ENCODE measurements around the gene TLR6.

The TLR6 gene

GRCh38 chr4:38795087-38795486 is 61.5 kb downstream of the TLR6 start:
- no peak for DNase-seq (ENCODE audit: low spot score)
- in situ Hi-C loops (cut with MboI; ENCODE audit: low pct_unique_long_range_greater_than_20kb, low sequenced_read_pairs, unreplicated experiment), result no loop called here
- TF ChIP-seq, protein P1, sequence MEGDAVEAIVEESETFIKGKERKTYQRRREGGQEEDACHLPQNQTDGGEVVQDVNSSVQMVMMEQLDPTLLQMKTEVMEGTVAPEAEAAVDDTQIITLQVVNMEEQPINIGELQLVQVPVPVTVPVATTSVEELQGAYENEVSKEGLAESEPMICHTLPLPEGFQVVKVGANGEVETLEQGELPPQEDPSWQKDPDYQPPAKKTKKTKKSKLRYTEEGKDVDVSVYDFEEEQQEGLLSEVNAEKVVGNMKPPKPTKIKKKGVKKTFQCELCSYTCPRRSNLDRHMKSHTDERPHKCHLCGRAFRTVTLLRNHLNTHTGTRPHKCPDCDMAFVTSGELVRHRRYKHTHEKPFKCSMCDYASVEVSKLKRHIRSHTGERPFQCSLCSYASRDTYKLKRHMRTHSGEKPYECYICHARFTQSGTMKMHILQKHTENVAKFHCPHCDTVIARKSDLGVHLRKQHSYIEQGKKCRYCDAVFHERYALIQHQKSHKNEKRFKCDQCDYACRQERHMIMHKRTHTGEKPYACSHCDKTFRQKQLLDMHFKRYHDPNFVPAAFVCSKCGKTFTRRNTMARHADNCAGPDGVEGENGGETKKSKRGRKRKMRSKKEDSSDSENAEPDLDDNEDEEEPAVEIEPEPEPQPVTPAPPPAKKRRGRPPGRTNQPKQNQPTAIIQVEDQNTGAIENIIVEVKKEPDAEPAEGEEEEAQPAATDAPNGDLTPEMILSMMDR (IDR thresholded peaks at IDR 0.05; ENCODE audit: extremely low read depth, insufficient read depth, missing control alignments), result no peak

DNA sequence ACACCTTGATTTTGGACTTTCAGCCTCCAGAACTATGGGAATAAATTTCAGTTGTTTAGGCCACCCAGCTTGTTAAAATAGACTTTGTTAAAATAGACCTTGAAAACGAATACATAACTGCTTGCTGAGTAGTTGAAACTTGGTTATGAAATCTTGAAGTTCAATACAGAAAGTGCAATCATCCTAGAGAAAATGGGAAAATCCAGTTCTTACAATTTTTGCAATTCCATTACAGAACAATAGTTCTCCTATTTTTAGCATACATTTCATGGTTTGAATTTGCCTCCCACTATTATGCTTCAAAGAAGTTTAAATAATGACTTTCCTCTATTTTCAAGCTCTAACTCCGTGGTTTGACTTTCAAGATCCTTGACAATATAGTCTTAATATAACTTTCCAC is 62.6 kb downstream of the TLR6 start:
- in situ Hi-C loops (cut with MboI; ENCODE audit: low pct_unique_long_range_greater_than_20kb, low sequenced_read_pairs, unreplicated experiment), result no loop called here
- TF ChIP-seq, protein P1 (IDR thresholded peaks at IDR 0.05; ENCODE audit: extremely low read depth, insufficient read depth, missing control alignments), result no peak
- DNase-seq (ENCODE audit: low spot score), result no peak

DNA sequence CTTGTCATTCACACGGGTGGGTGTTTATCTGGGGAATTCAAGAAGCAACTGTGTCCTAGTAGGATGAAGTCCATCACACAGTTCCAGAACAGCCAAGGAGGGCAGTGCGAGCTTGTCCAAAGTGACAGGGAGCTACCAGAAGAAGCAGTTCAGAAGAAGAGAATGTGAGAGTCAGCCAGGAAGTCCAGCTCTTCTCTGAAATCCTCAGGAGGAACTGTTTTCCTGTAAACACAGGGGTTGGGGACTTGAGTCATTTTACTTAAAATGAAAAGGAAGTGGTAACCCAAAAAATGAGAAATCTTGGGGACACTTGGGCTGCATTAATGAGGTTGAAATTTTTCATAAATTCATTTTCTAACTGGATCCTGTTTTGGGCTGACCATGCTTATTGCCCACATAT is 65.6 kb downstream of the TLR6 start:
- DNase-seq (ENCODE audit: low spot score), result no peak
- in situ Hi-C loops (cut with MboI; ENCODE audit: low pct_unique_long_range_greater_than_20kb, low sequenced_read_pairs, unreplicated experiment), result no loop called here
- TF ChIP-seq, protein P1 (IDR thresholded peaks at IDR 0.05; ENCODE audit: extremely low read depth, insufficient read depth, missing control alignments), result no peak

DNA sequence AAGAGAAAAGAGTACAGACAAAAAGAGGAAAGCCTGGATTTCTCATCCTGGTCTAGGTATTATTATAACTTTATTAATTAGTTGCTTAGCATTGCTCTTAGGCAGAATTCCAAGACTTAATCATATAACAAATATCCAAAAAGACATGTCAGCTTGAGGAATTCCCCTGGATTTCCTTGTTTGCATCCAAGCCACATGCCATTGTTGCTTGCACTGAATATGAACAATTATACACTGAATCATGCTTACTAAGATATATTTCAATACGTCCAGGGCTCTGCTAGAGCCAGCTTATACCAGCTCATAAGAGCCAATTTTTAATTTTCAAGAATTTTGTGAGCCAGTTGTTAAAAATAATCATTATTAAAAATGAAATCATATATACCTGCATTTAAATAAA is 68.3 kb downstream of the TLR6 start:
- DNase-seq (ENCODE audit: low spot score), result no peak
- in situ Hi-C loops (cut with MboI; ENCODE audit: low pct_unique_long_range_greater_than_20kb, low sequenced_read_pairs, unreplicated experiment), result no loop called here
- TF ChIP-seq, protein P1 (IDR thresholded peaks at IDR 0.05; ENCODE audit: extremely low read depth, insufficient read depth, missing control alignments), result no peak

DNA sequence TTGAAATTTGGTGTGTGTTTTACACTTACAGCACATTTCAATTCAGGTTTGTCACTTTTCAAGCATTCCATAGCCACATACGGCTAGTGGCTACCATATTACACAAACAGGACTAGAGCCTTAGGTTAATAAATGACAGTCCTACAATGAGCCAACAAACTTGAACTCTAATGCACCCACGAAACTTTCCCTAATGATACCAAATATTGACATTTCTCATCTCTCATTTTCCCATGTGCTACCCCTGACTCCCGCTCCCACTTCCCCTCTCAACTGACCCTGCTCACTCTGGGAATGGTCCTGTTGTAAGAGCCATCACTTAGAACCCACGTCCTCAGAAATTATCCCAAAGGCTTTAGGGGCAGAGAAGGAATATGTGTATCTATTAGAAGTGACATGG is 68.9 kb downstream of the TLR6 start:
- in situ Hi-C loops (cut with MboI; ENCODE audit: low pct_unique_long_range_greater_than_20kb, low sequenced_read_pairs, unreplicated experiment), result no loop called here
- TF ChIP-seq, protein P1 (IDR thresholded peaks at IDR 0.05; ENCODE audit: extremely low read depth, insufficient read depth, missing control alignments), result no peak
- no peak for DNase-seq (ENCODE audit: low spot score)

- DNase-seq (ENCODE audit: low spot score), result peak; percentile 52
- TF ChIP-seq, protein P1 (IDR thresholded peaks at IDR 0.05; ENCODE audit: extremely low read depth, insufficient read depth, missing control alignments), result no peak
- in situ Hi-C loops (cut with MboI; ENCODE audit: low pct_unique_long_range_greater_than_20kb, low sequenced_read_pairs, unreplicated experiment), result no loop called here
Observed at GRCh38 chr4:38785901-38786402, 70.7 kb downstream of the TLR6 start.

Measured in GM13977 (cell line).